AG04449 (cell line): ENCODE results near the gene SND1.

Source experiments
- CTCF ChIA-PET: fragments of 350-600 bp; formaldehyde crosslinking; extraction: SDS; loops from one replicate; lab custom pipeline; 2021; ENCODE audit warnings: antibody characterized with exemption; lab: Yijun Ruan, JAX
- POLR2A ChIA-PET: fragments of 400-600, 350-600 bp; formaldehyde crosslinking; extraction: SDS; loops from one replicate; lab custom pipeline; 2020; ENCODE audit warnings: antibody characterized with exemption, inconsistent platforms; lab: Yijun Ruan, JAX
- DNase-seq: peaks from one replicate; pipeline ENCODE4 v3.0.0-alpha.2; 2010; ENCODE audit warnings: low read depth, low spot score
- H3K4me3 ChIP-seq: 2 replicates; pipeline ENCODE4 v1.5.1; 2011; ENCODE audit warnings: low read depth, mild to moderate bottlenecking, control low read depth, low read length
- CTCF ChIP-seq: IDR thresholded peaks from one replicate; pipeline ENCODE4 v1.5.1; 2011; ENCODE audit warnings: mild to moderate bottlenecking, moderate library complexity, low read length, control low read depth, inconsistent platforms; ENCODE audit not compliant: insufficient read depth; ENCODE audit errors: missing control alignments

The SND1 gene

GRCh38 chr7:127932076-127932475, 280.1 kb downstream of the SND1 start:
- DNase-seq, result no peak
- H3K4me3 ChIP-seq, result no peak overlapping the region
- ChIA-PET POLR2A (no interaction called here), CTCF (interaction anchor here (0.8 kb wide), 1 partner anchor 11 kb away, joined by 3 read pairs; no protein-coding TSS in a partner anchor)
- TF ChIP-seq CTCF, result no peak

GRCh38 chr7:127932496-127932895, 280.5 kb downstream of the SND1 start:
- ChIA-PET CTCF (no interaction called here), POLR2A (no interaction called here)
- TF ChIP-seq CTCF, result no peak
- DNase-seq, result no peak
- no peak overlapping the region for H3K4me3 ChIP-seq

GRCh38 chr7:127933146-127933545, 281.2 kb downstream of the SND1 start:
- no peak overlapping the region for H3K4me3 ChIP-seq
- TF ChIP-seq CTCF, result no peak
- peak; percentile 31 for DNase-seq
- ChIA-PET CTCF (interaction anchor here (1.5 kb wide), 1 partner anchor 226 kb away, joined by 3 read pairs; no protein-coding TSS in a partner anchor), POLR2A (no interaction called here)

GRCh38 chr7:127934711-127935110, 282.7 kb downstream of the SND1 start:
- no peak for DNase-seq
- H3K4me3 ChIP-seq, result no peak overlapping the region
- ChIA-PET CTCF (interaction anchor here (1.5 kb wide), 1 partner anchor 227 kb away, joined by 3 read pairs; no protein-coding TSS in a partner anchor), POLR2A (no interaction called here)
- TF ChIP-seq CTCF, result no peak

GRCh38 chr7:127935847-127936376, 283.9 kb downstream of the SND1 start:
- ChIA-PET POLR2A (no interaction called here), CTCF (interaction anchor here (1.1 kb wide), 1 partner anchor 274 kb away, joined by 3 read pairs; no protein-coding TSS in a partner anchor)
- DNase-seq, result no peak
- no peak overlapping the region for H3K4me3 ChIP-seq
- TF ChIP-seq CTCF, result no peak

GRCh38 chr7:127937066-127937680, 285.2 kb downstream of the SND1 start:
- DNase-seq, result no peak
- POLR2A ChIA-PET, result no interaction called here
- no peak overlapping the region for H3K4me3 ChIP-seq
- TF ChIP-seq CTCF, result no peak
- CTCF ChIA-PET, result interaction anchor here (1.1 to 2.2 kb wide), 2 partner anchors 228 to 272 kb away, joined by 3 to 6 read pairs; no protein-coding TSS in a partner anchor
